PC-9 (cell line): ENCODE data around the gene B3GAT1.

Experiments used
- CTCF ChIP-seq: fragments of 200-600 bp; sonication (generic); conservative IDR thresholded peaks from 2 replicates; pipeline ENCODE4 v1.6.1; 2017; ENCODE audit warnings: mixed run types, antibody characterized with exemption, mild to moderate bottlenecking, moderate library complexity
- EZH2 ChIP-seq: fragments of 200-600 bp; sonication (generic); IDR thresholded peaks from 2 replicates; pipeline ENCODE4 v1.8.0; 2017; ENCODE audit warnings: antibody characterized with exemption, low read depth

- TF ChIP-seq CTCF (no peak), EZH2 (no peak)
These were observed 4.1 kb downstream of the B3GAT1 start for GRCh38 chr11:134407923-134408322.
